Right cardiac atrium (tissue), 5 donors: ENCODE results near the gene EEF1A2. TPM values are rescaled to one million over a fixed set of nuclear protein-coding genes. Genes with fewer than 3 reads are reported as not detected.

Source experiments
- ATAC-seq, 2 donors: fragments of 200-7000 bp; cut with Tn5 transposase; one replicate each; pipeline versions ENCODE4 v1.8.0 to v1.9.1; 2020; ENCODE audit warnings: moderate library complexity in 2 of 2, mild to moderate bottlenecking in 1 of 2
- DNase-seq, 3 donors: peaks; one replicate each; pipeline ENCODE4 v3.0.0-alpha.2; 2020
- H3K27ac ChIP-seq: one replicate; pipeline ENCODE4 v1.5.1; 2013; ENCODE audit warnings: mild to moderate bottlenecking, low read length, control low read depth, moderate library complexity
- H3K27me3 ChIP-seq: one replicate; pipeline ENCODE4 v1.6.1; 2013; ENCODE audit not compliant: control insufficient read depth, insufficient read depth
- H3K4me1 ChIP-seq: one replicate; pipeline ENCODE4 v1.6.1; 2013; ENCODE audit warnings: low read length; ENCODE audit not compliant: control insufficient read depth, insufficient read depth
- H3K4me3 ChIP-seq: one replicate; pipeline ENCODE4 v1.5.1; 2013; ENCODE audit warnings: low read length, control low read depth
- H3K9me3 ChIP-seq: one replicate; pipeline ENCODE4 v1.6.1; 2013; ENCODE audit warnings: low read length; ENCODE audit not compliant: control insufficient read depth
- WGBS: extraction: QIAGEN DNeasy Blood & Tissue Kit; methylation state at CpG from one replicate; pipeline ENCODE4 v1.1.7; 2013; 5-methylcytosine and 5-hydroxymethylcytosine counted together
- intact Hi-C, 4 donors: fragments of 100-400 bp; cut with DNase I; formaldehyde crosslinking; loops; one replicate each; pipeline versions ENCODE4 v1.11.0 to v1.14.0; 2022 to 2023
- polyA plus RNA-seq: library from polyadenylated mRNA; stranded (reverse); fragments of 200-250 nt; gene quantifications from one replicate; pipeline ENCODE4 v1.2.3, GENCODE V29; 2013
- total RNA-seq, 4 donors: library from RNA; stranded (reverse); fragmentation: NEBNext Ultra II Directional; extraction: Animal tissue kit (Norgen Biotek cat#: 25700); gene quantifications; one replicate each; pipeline ENCODE4 v1.2.1, GENCODE V29; 2021
- donor health status: healthy with polysubstance abuse.
- donor health status: DM: no; HTN: yes; CAD: no.
- donor health status: DM: no; HTN: no; CAD: no.
- donor health status: DM: no; HTN: yes; CAD: no; lungs with severe emphysema.
- donor health status: DM: yes; HTN: yes; CAD: no.

EEF1A2 gene
- total and polyA plus RNA-seq, 5 donors: 701 to 1,033 (median 936) TPM

- intact Hi-C loops: no loop called here
- under 1% methylated on average over 110 of the region's 111 CpGs for WGBS
- Histone ChIP-seq H3K27ac (no peak within 1 kb of the TSS), H3K9me3 (no peaks in the 10 kb centered on the region), H3K27me3 (no peaks in the 10 kb centered on the region), H3K4me1 (no peaks in the 10 kb centered on the region), H3K4me3 (peak within 1 kb of the TSS; percentile 9)
- ATAC-seq: no peak
- no peak for DNase-seq
These were observed 26.7 kb downstream of the EEF1A2 start, which contains the start of gene KCNQ2 for GRCh38 chr20:63471981-63472831. Gene KCNQ2 (minus strand): TSS chr20:63472655. CDS start chr20:63472463, 192 bp downstream.

GRCh38 chr20:63471717-63471980, 27.2 kb downstream of the EEF1A2 start:
- under 1% methylated on average over 27 of the region's 27 CpGs for WGBS
- ATAC-seq (no peak), DNase-seq (no peak)
- no peak overlapping the region for H3K4me3 ChIP-seq
- intact Hi-C loops: no loop called here
- no peaks in the 10 kb centered on the region for H3K9me3 ChIP-seq
- no peak overlapping the region for H3K27ac ChIP-seq
- no peaks in the 10 kb centered on the region for H3K27me3 ChIP-seq
- no peaks in the 10 kb centered on the region for H3K4me1 ChIP-seq

- H3K27me3 ChIP-seq: no peaks in the 10 kb centered on the region
- ATAC-seq: no peak
- no peak for DNase-seq
- no peaks in the 10 kb centered on the region for H3K4me1 ChIP-seq
- no peak overlapping the region for H3K4me3 ChIP-seq
- H3K9me3 ChIP-seq: no peaks in the 10 kb centered on the region
- 14% methylated on average over 46 of the region's 46 CpGs for WGBS
- intact Hi-C loops: no loop called here
- H3K27ac ChIP-seq: no peak overlapping the region
These were observed 27.7 kb downstream of the EEF1A2 start for GRCh38 chr20:63471002-63471716.

GRCh38 chr20:63470410-63470809, 28.5 kb downstream of the EEF1A2 start:
- DNase-seq (no peak), ATAC-seq (no peak)
- WGBS: 71% methylated on average over 10 of the region's 10 CpGs
- Histone ChIP-seq H3K4me3 (no peak overlapping the region), H3K27ac (no peak overlapping the region), H3K4me1 (no peaks in the 10 kb centered on the region), H3K9me3 (no peaks in the 10 kb centered on the region), H3K27me3 (no peaks in the 10 kb centered on the region)
- intact Hi-C loops: no loop called here

- intact Hi-C loops: no loop called here
- H3K27ac ChIP-seq: no peak overlapping the region
- H3K4me3 ChIP-seq: no peak overlapping the region
- H3K27me3 ChIP-seq: no peaks in the 10 kb centered on the region
- no peaks in the 10 kb centered on the region for H3K9me3 ChIP-seq
- DNase-seq (no peak), ATAC-seq (no peak)
- no peaks in the 10 kb centered on the region for H3K4me1 ChIP-seq
- WGBS: 78% methylated on average over 13 of the region's 13 CpGs
These were observed 29.2 kb downstream of the EEF1A2 start for GRCh38 chr20:63469713-63470101.

GRCh38 chr20:63469019-63469712, 29.7 kb downstream of the EEF1A2 start:
- Histone ChIP-seq H3K9me3 (no peaks in the 10 kb centered on the region), H3K27ac (no peak overlapping the region), H3K4me3 (no peak overlapping the region), H3K27me3 (no peaks in the 10 kb centered on the region), H3K4me1 (no peaks in the 10 kb centered on the region)
- intact Hi-C loops: no loop called here
- WGBS: 77% methylated on average over 22 of the region's 22 CpGs
- ATAC-seq (no peak), DNase-seq (no peak)

- 82% methylated on average over 12 of the region's 12 CpGs for WGBS
- ATAC-seq (no peak), DNase-seq (no peak)
- H3K9me3 ChIP-seq: no peaks in the 10 kb centered on the region
- no peaks in the 10 kb centered on the region for H3K4me1 ChIP-seq
- no peaks in the 10 kb centered on the region for H3K27me3 ChIP-seq
- H3K27ac ChIP-seq: no peak overlapping the region
- intact Hi-C loops: no loop called here
- H3K4me3 ChIP-seq: no peak overlapping the region
These were observed 30.5 kb downstream of the EEF1A2 start for GRCh38 chr20:63468421-63468820.

GRCh38 chr20:63467294-63468083, 31.4 kb downstream of the EEF1A2 start:
- intact Hi-C loops: no loop called here
- no peak overlapping the region for H3K27ac ChIP-seq
- no peak for DNase-seq
- H3K9me3 ChIP-seq: no peaks in the 10 kb centered on the region
- no peaks in the 10 kb centered on the region for H3K4me1 ChIP-seq
- 73% methylated on average over 19 of the region's 19 CpGs for WGBS
- H3K27me3 ChIP-seq: no peaks in the 10 kb centered on the region
- H3K4me3 ChIP-seq: no peak overlapping the region
- no peak for ATAC-seq

GRCh38 chr20:63466861-63467260, 32.0 kb downstream of the EEF1A2 start:
- 88% methylated on average over 17 of the region's 17 CpGs for WGBS
- ATAC-seq (no peak), DNase-seq (no peak)
- H3K4me1 ChIP-seq: no peaks in the 10 kb centered on the region
- no peak overlapping the region for H3K4me3 ChIP-seq
- intact Hi-C loops: no loop called here
- no peak overlapping the region for H3K27ac ChIP-seq
- H3K9me3 ChIP-seq: no peaks in the 10 kb centered on the region
- H3K27me3 ChIP-seq: no peaks in the 10 kb centered on the region

GRCh38 chr20:63466250-63466825, 32.5 kb downstream of the EEF1A2 start:
- H3K27me3 ChIP-seq: no peaks in the 10 kb centered on the region
- WGBS: 83% methylated on average over 55 of the region's 55 CpGs
- ATAC-seq: no peak
- no peaks in the 10 kb centered on the region for H3K9me3 ChIP-seq
- no peak overlapping the region for H3K27ac ChIP-seq
- H3K4me3 ChIP-seq: no peak overlapping the region
- no peaks in the 10 kb centered on the region for H3K4me1 ChIP-seq
- DNase-seq: no peak
- intact Hi-C loops: no loop called here
